ENCODE measurements around the gene ATF4.

DNA sequence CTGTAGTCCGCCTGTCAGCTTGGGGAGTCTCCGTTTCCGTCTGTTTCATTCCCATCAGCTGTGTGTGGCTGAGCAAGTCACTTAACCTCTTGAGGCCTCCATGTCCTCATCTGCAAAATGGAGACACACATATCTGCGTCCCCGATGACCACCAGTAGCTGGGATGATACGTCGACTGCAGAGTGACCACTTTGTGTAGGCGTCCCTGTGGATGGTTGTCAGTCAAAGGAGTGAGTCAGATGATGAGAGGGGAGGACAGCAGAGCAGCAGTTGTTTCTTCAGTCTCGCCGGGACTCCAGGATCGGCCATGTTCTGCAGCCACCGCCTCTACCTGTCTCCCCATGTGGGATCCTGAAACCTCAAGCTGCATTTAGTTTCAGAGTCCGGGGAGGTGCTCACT is 43.7 kb upstream of the ATF4 start:
- TF ChIP-seq YY1 (IDR thresholded peaks at IDR 0.05; ENCODE audit: low read depth) (no peak), TAF1 (IDR thresholded peaks at IDR 0.05; ENCODE audit: low read depth) (no peak), RAD21 (IDR thresholded peaks at IDR 0.05; ENCODE audit: low read depth) (no peak)
- TF ChIP-seq, protein P1, sequence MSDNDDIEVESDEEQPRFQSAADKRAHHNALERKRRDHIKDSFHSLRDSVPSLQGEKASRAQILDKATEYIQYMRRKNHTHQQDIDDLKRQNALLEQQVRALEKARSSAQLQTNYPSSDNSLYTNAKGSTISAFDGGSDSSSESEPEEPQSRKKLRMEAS (IDR thresholded peaks at IDR 0.05): no peak
